ENCODE results near the gene CACNB4.

DNA sequence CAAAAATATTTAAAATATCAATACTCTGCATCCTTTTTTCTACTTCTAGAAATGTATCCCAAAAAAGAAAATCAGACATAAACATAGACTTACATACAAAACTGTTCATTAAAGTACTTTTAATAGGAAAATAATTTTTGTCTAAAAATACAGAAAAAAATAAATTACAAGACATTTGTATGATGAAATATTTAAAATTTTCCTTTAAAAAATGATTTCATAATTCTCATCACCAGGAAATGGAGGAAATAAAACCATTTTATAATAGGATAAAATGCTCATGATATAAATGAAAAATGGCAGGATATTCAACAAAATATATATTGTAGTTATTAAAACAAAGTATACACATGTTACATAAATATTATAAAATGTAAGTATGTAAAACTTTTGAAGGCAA is 295.0 kb downstream of the CACNB4 start:
- TF ChIP-seq, protein P1, sequence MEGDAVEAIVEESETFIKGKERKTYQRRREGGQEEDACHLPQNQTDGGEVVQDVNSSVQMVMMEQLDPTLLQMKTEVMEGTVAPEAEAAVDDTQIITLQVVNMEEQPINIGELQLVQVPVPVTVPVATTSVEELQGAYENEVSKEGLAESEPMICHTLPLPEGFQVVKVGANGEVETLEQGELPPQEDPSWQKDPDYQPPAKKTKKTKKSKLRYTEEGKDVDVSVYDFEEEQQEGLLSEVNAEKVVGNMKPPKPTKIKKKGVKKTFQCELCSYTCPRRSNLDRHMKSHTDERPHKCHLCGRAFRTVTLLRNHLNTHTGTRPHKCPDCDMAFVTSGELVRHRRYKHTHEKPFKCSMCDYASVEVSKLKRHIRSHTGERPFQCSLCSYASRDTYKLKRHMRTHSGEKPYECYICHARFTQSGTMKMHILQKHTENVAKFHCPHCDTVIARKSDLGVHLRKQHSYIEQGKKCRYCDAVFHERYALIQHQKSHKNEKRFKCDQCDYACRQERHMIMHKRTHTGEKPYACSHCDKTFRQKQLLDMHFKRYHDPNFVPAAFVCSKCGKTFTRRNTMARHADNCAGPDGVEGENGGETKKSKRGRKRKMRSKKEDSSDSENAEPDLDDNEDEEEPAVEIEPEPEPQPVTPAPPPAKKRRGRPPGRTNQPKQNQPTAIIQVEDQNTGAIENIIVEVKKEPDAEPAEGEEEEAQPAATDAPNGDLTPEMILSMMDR (IDR thresholded peaks at IDR 0.05; ENCODE audit: poor library complexity, severe bottlenecking) = no peak
- TF ChIP-seq EZH2 (IDR thresholded peaks at IDR 0.05; ENCODE audit: borderline replicate concordance, insufficient read depth, low read length, poor library complexity, severe bottlenecking) (no peak), SMC3 (conservative IDR thresholded peaks at IDR 0.05; ENCODE audit: poor library complexity) (no peak), EP300 (conservative IDR thresholded peaks at IDR 0.05; ENCODE audit: poor library complexity, severe bottlenecking) (no peak), MXI1 (conservative IDR thresholded peaks at IDR 0.05; ENCODE audit: poor library complexity, severe bottlenecking) (no peak), POLR2AphosphoS5 (IDR thresholded peaks at IDR 0.05) (no peak), RAD21 (conservative IDR thresholded peaks at IDR 0.05) (no peak), TAF1 (IDR thresholded peaks at IDR 0.05; ENCODE audit: low read depth) (no peak)
- TF ChIP-seq, protein P2, sequence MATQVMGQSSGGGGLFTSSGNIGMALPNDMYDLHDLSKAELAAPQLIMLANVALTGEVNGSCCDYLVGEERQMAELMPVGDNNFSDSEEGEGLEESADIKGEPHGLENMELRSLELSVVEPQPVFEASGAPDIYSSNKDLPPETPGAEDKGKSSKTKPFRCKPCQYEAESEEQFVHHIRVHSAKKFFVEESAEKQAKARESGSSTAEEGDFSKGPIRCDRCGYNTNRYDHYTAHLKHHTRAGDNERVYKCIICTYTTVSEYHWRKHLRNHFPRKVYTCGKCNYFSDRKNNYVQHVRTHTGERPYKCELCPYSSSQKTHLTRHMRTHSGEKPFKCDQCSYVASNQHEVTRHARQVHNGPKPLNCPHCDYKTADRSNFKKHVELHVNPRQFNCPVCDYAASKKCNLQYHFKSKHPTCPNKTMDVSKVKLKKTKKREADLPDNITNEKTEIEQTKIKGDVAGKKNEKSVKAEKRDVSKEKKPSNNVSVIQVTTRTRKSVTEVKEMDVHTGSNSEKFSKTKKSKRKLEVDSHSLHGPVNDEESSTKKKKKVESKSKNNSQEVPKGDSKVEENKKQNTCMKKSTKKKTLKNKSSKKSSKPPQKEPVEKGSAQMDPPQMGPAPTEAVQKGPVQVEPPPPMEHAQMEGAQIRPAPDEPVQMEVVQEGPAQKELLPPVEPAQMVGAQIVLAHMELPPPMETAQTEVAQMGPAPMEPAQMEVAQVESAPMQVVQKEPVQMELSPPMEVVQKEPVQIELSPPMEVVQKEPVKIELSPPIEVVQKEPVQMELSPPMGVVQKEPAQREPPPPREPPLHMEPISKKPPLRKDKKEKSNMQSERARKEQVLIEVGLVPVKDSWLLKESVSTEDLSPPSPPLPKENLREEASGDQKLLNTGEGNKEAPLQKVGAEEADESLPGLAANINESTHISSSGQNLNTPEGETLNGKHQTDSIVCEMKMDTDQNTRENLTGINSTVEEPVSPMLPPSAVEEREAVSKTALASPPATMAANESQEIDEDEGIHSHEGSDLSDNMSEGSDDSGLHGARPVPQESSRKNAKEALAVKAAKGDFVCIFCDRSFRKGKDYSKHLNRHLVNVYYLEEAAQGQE (IDR thresholded peaks at IDR 0.05; ENCODE audit: borderline replicate concordance) = no peak
